Left renal cortex interstitium (tissue), 4 donors: Measurements from ENCODE around the gene PDIK1L. TPM values are rescaled to one million over a fixed set of nuclear protein-coding genes. Genes with fewer than 3 reads are reported as not detected.
"Not testable (repeated sequence)": the region's sequence is repeated elsewhere in the genome, so short reads cannot be mapped to it uniquely, and the experiment has no call there.

ENCODE experiments used
- DNase-seq, 4 donors: peaks; one replicate each; pipeline ENCODE4 v3.0.0-alpha.2; 2013; ENCODE audit warnings: low read depth in 4 of 4, low spot score in 2 of 4, missing footprints in 1 of 4
- polyA plus RNA-seq, 4 donors: library from polyadenylated mRNA; unstranded; fragments of 120-200 nt; gene quantifications; one replicate each; pipeline ENCODE4 v1.2.1, GENCODE V29; 2013; ENCODE audit not compliant: insufficient read length in 4 of 4

Gene PDIK1L
- polyA plus RNA-seq, 4 donors = 17.3 to 20.6 (median 19.5) TPM

DNA sequence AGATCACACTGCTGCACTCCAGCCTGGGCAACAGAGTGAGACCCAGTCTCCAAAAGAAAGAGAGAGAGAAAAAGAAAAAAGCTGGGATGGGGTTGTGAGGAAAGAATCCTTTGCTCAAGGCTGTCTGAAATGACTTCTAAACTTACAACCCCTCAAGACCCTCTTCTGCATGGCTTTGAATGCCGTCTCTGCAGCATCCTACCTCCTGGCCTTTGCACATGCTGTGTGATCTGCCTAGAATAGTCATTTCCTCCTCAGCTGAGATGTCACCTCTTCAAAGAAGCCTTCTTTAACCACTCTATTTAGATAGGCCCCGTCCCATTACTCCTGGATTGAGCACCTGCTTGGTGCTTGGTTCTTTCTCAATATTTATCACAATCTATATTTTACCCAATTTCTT lies 26.8 kb upstream of the PDIK1L start:
- no peak for DNase-seq

DNA sequence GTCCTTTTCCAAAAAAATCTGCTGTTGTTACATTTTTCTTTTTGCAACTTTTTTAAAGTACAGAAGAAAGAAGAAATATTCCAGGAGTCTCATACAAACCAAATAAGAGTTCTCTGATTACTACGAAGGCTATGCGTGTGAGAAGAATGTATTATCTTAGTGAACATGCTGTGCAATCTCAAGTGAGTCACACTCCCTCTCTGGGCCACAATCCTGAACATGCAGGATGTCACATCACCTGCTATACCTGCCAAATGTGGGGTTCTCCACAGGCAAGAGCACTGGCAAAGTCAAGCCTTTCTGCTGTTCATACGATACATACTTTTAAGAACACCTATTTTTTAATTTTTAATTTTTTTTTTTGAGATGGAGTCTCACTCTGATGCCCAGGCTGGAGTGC lies 22.5 kb upstream of the PDIK1L start:
- no peak for DNase-seq

- DNase-seq = no peak
Measured at GRCh38 chr1:26090893-26091292, 20.7 kb upstream of the PDIK1L start.

GRCh38 chr1:26092422-26092821 lies 19.2 kb upstream of the PDIK1L start:
- DNase-seq = no peak

- DNase-seq = not testable (repeated sequence)
Measured at GRCh38 chr1:26093569-26093968, 18.1 kb upstream of the PDIK1L start.

- DNase-seq = no peak
Measured at GRCh38 chr1:26094076-26094669, 17.5 kb upstream of the PDIK1L start.

DNA sequence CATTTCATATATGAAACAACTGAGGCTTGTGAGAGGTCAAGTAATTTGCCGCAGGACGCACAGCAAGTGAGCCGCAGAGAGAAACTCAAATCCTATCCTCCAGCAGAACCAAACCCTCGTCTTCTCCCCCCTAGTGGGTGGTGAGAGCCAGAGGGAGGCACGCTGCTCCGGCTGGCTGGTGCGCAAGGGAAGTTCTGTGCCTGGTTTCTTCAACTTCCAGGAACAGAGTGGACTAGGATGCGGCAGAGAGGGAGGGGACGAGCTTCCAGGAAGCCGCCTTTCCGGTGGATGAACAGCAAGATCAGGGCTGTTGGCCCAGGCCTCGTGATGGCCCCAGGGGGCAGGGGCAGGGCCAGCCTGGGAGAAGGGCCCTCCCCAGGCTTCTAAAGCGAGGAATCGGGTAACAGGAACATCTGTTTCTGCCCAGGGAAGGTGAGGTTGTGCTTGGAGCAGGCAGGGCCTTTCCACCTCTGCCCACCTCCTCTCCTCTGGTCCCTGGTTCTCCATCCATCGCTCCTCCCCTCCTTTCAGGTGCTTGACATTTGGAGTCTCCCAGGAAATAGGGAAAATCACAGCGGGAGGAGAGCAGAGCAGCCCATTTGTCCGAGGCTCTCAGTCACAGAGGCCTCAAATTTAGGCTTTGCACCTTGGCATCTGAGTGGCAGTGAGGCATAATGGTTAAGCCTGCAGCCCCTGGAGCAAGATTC lies 16.8 kb upstream of the PDIK1L start:
- DNase-seq = peak in 1 of 4 donors; percentile 25

GRCh38 chr1:26096471-26096870 lies 15.2 kb upstream of the PDIK1L start:
- DNase-seq = no peak

GRCh38 chr1:26097696-26098095 lies 13.9 kb upstream of the PDIK1L start:
- no peak for DNase-seq

DNA sequence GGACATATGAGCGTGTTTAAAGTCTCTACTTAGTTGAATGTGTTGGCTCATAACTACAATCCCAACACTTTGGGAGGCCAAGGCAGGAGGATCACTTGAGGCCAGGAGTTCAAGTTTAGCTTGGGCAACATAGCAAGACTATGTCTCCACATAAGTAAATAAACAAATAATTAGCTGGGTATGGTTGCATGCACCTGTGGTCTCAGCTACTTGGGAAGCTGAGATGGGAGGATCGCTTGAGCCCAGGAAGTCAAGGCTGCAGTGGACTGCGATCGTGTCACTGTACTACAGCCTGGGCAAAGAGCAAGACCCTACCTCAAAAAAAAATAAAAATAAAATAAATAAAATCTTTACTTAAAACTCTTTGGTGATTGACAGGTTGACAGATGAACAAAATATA lies 13.0 kb upstream of the PDIK1L start:
- no peak for DNase-seq

GRCh38 chr1:26099780-26100179 lies 11.8 kb upstream of the PDIK1L start:
- DNase-seq = no peak

DNA sequence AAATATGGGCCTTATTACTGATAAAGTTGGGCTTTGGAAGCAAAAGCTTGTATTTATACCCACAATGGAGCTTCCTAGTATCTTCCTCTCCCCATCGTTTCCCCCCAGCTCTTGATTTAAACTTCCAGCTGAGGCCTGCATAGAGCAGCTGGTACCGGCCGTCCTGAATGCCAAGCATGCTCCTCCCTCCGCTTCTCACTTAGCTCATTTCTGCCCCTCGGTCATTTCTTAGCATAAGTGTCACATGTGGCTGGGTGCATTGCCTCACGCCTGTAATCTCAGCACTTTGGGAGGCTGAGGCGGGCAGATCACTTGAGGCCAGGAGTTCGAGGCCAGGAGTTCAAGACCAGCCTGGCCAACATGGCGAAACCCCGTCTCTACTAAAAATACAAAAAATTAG lies 11.4 kb upstream of the PDIK1L start:
- not testable (repeated sequence) for DNase-seq

- no peak for DNase-seq
Measured at GRCh38 chr1:26102119-26102518, 9.5 kb upstream of the PDIK1L start.

GRCh38 chr1:26102526-26102925 lies 9.1 kb upstream of the PDIK1L start:
- DNase-seq = no peak

GRCh38 chr1:26105226-26105548 lies 6.4 kb upstream of the PDIK1L start:
- not testable (repeated sequence) for DNase-seq

GRCh38 chr1:26109229-26110164 lies 2.1 kb upstream of the PDIK1L start:
- no peak for DNase-seq

- DNase-seq = peak in 3 of 4 donors; percentile 50 to 70 (median 69)
Measured at GRCh38 chr1:26110731-26111529, 694 bp upstream of the PDIK1L start.

GRCh38 chr1:26112407-26112775 lies 767 bp downstream of the PDIK1L start:
- no peak for DNase-seq

DNA sequence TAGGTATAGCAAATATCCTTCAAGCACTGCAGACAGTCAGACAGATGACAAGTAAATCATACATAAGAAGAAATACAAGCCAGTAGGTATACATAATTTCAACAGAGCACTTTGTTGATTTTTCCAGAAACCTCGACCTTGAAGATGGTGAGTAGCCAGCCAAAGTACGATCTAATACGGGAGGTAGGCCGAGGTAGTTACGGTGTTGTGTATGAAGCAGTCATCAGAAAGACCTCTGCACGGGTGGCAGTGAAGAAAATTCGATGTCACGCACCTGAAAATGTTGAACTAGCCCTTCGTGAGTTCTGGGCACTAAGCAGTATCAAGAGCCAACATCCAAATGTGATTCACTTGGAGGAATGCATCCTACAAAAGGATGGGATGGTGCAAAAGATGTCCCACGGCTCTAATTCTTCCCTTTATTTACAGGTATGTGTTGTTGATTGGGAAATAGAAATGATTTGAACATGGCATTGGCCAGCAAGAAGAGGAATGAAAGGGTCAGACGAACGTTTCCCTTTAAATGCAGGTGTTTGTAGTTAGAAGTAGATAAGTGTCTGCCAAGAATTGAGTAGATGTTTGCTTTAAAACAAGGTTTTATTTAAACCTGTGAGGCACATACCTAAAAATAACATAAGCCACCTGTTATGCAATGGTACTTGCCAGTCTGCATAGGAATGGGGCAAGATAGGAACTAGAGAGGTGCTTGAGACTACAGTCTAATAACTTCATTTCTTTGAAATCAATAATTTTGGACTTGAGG lies 2.7 kb downstream of the PDIK1L start:
- DNase-seq = no peak
